H1 (cell line): ENCODE measurements around the gene ZFAND6.
A peak's percentile ranks its signal among the peaks of the same experiment; 100 is the strongest.

Experiments used
- EP300 ChIP-seq, 2 experiments: IDR thresholded peaks; 1 replicate in 1 of 2; 2 replicates in 1 of 2; pipeline ENCODE4 v1.6.1; 2011 to 2012; ENCODE audit warnings: low read depth in 2 of 2, low read length in 2 of 2, mild to moderate bottlenecking in 2 of 2, borderline replicate concordance in 1 of 2, inconsistent platforms in 1 of 2, moderate library complexity in 1 of 2
- RNF2 ChIP-seq: fragments of 200-900, 300-1000 bp; sonication (generic); IDR thresholded peaks from 2 replicates; pipeline ENCODE4 v1.7.1; 2016; ENCODE audit warnings: borderline replicate concordance, low read depth, mild to moderate bottlenecking, antibody characterized with exemption, low read length; ENCODE audit not compliant: poor library complexity, severe bottlenecking; ENCODE audit errors: missing control alignments
- YY1 ChIP-seq: IDR thresholded peaks from 2 replicates; pipeline ENCODE4 v1.6.1; 2011; ENCODE audit warnings: low read depth, mild to moderate bottlenecking, low read length
- TF ChIP-seq, protein P1 (sequence below): IDR thresholded peaks from 2 replicates; pipeline ENCODE4 v1.6.1; 2012; ENCODE audit warnings: inconsistent platforms

DNA sequence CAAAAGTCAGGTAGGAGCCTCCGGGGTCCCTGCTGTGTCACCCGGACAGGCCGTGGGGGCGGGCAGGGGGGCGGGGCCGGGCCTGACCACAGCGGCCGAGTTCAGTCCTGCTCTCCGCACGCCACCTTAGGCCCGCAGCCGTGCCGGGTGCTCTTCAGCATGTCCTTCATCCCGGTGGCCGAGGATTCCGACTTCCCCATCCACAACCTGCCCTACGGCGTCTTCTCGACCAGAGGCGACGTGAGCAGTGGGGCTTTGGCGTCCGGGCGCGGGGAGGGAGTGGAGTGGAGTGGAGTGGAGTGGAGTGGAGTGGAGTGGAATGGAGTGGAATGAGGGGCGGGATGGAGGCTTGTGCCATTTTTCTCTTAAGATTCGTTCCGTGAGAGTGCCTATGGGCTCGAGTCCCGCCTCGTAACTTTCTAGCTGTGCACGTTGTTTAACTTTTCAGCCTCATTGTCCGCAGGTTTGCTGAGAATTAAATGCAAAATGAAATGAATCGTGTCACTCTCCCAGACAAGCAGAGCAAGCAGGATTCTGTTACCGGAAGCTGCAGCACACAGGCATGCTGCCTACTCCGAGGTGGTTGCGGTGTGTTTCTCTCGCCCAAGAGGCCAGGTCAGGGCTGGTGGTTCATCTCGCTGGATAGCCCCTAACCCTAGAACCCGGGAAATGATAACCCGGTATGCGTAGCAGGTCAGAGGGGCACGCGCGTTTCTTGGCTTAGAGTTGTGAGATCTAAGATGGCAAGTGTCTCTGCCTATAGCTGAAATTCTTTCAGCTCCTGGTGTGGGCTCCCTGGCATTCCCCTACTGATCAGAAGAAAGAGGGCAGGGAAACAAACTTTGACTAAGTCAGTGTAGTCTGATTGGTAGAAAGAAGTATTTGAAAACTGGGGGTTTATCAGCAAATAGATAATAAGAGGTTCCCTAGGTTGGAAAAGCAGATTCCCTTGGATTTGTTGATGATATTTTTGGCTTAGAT lies 93.7 kb downstream of the ZFAND6 start, which contains the start of gene FAH:
- TF ChIP-seq, protein P1, sequence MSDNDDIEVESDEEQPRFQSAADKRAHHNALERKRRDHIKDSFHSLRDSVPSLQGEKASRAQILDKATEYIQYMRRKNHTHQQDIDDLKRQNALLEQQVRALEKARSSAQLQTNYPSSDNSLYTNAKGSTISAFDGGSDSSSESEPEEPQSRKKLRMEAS: peak; percentile 59
- TF ChIP-seq RNF2: no peak
- no peak for TF ChIP-seq YY1
- TF ChIP-seq EP300 (IDR thresholded peaks at IDR 0.05; ENCODE audit: borderline replicate concordance in 1 of 2, low read depth in 2 of 2, low read length in 2 of 2): no peak
